Panc1 (cell line): Measurements from ENCODE around the gene CSMD2. TPM values are rescaled to one million over a fixed set of nuclear protein-coding genes. Genes with fewer than 3 reads are reported as not detected.

Experiments used
- ATAC-seq: fragments of 200-7000 bp; cut with Tn5 transposase; 2 replicates; pipeline ENCODE4 v1.9.1; 2020; ENCODE audit warnings: mild to moderate bottlenecking, moderate library complexity
- BruUV-seq: library from RNA; stranded (reverse); fragments of 400-500 nt; replicated peaks from 2 replicates; lab custom pipeline; 2021; lab: Mats Ljungman, UMichigan
- CTCF ChIA-PET: fragments of 300-600 bp; sonication (Branson Sonifier 250); formaldehyde crosslinking; loops from one replicate; lab custom pipeline; 2022; ENCODE audit warnings: antibody characterized with exemption; lab: Charles Lee
- POLR2A ChIA-PET: fragments of 300-600 bp; sonication (Branson Sonifier 250); formaldehyde crosslinking; loops from one replicate; lab custom pipeline; 2022; ENCODE audit warnings: antibody characterized with exemption; lab: Charles Lee
- DNase-seq: peaks from one replicate; pipeline ENCODE4 v3.0.0-alpha.2; 2010; ENCODE audit warnings: low read depth, low spot score
- H3K27ac ChIP-seq: 2 replicates; pipeline ENCODE4 v1.5.1; 2011; ENCODE audit warnings: mild to moderate bottlenecking, low read length, inconsistent platforms
- H3K27me3 ChIP-seq: fragments of 200-500 bp; sonication (Bioruptor generic); 2 replicates; pipeline ENCODE4 v1.6.0; 2014; ENCODE audit warnings: low read length, inconsistent platforms; ENCODE audit not compliant: control insufficient read depth, insufficient read depth
- H3K36me3 ChIP-seq: fragments of 200-500 bp; sonication (Bioruptor generic); 2 replicates; pipeline ENCODE4 v1.5.1; 2014; ENCODE audit warnings: inconsistent platforms, mild to moderate bottlenecking, low read length, moderate library complexity; ENCODE audit not compliant: control insufficient read depth, insufficient read depth
- H3K4me1 ChIP-seq: 2 replicates; pipeline ENCODE4 v1.5.1; 2011; ENCODE audit warnings: inconsistent platforms, mild to moderate bottlenecking, low read length, moderate library complexity; ENCODE audit not compliant: control insufficient read depth, insufficient read depth
- H3K4me3 ChIP-seq, 2 experiments: 2 replicates each; pipeline ENCODE4 v1.5.1; 2011 to 2012; ENCODE audit warnings: low read depth in 2 of 2, low read length in 2 of 2, mild to moderate bottlenecking in 2 of 2, inconsistent platforms in 1 of 2, moderate library complexity in 1 of 2
- H3K9me3 ChIP-seq: fragments of 200-500 bp; sonication (Bioruptor generic); 2 replicates; pipeline ENCODE4 v1.5.1; 2014; ENCODE audit warnings: low read depth, mild to moderate bottlenecking, inconsistent platforms, low read length, moderate library complexity; ENCODE audit not compliant: control insufficient read depth, insufficient read depth
- POLR2AphosphoS5 ChIP-seq: IDR thresholded peaks from 2 replicates; pipeline ENCODE4 v1.6.1; 2012; ENCODE audit warnings: mild to moderate bottlenecking, low read depth, low read length, moderate library complexity
- SIN3A ChIP-seq: IDR thresholded peaks from 2 replicates; pipeline ENCODE4 v1.6.1; 2012; ENCODE audit warnings: low read depth, mild to moderate bottlenecking, low read length, moderate library complexity, borderline replicate concordance; ENCODE audit not compliant: insufficient read depth
- TCF7L2 ChIP-seq: IDR thresholded peaks from 2 replicates; pipeline ENCODE4 v1.6.1; 2011; ENCODE audit warnings: mild to moderate bottlenecking, low read depth, low read length, inconsistent platforms
- in situ Hi-C: cut with HindIII; loops from 2 replicates; pipeline ENCODE4 v1.10.0; 2016; ENCODE audit warnings: low sequenced_read_pairs, low pct_unique_long_range_greater_than_20kb
- intact Hi-C: fragments of 100-400 bp; cut with micrococcal nuclease; formaldehyde crosslinking; loops from one replicate; pipeline ENCODE4 v1.10.0; 2022; ENCODE audit not compliant: unreplicated experiment
- total RNA-seq: library from RNA; stranded (reverse); gene quantifications from one replicate; pipeline ENCODE4 v1.2.1, GENCODE V29; 2021; ENCODE audit not compliant: unreplicated experiment
- TF ChIP-seq, protein P1 (sequence below): fragments of 450-650 bp; IDR thresholded peaks from 2 replicates; pipeline ENCODE4 v1.5.1; 2017; ENCODE audit warnings: mild to moderate bottlenecking
- TF ChIP-seq, protein P2 (sequence below), 2 experiments: IDR thresholded peaks; 2 replicates each; pipeline ENCODE4 v1.6.1; 2011 to 2012; ENCODE audit warnings: low read depth in 2 of 2, control low read depth in 1 of 2, low read length in 1 of 2, mild to moderate bottlenecking in 1 of 2, moderate library complexity in 1 of 2; ENCODE audit not compliant: insufficient read depth in 1 of 2

The CSMD2 gene
- total RNA-seq, 1 experiment from 2014 or later = not detected

DNA sequence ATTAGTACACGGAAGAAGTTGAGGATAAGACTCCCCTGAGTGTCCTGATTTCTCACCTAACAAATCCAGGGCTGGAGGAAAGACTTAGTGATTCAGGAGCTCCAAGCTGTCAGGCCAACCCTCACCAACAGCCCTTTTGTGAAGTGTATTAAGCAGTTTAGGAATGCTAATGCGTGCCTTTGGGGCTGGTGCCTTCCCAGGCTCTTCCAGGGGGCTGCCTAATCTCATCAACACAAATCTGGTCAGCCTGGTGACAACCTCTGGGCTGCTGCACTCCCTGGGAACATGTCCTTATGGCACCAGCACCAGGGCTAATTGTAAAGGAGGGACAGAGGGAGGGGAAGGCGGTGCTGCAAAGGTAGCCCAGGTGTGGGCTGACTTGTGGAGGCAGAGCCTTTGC lies 15.5 kb downstream of the CSMD2 start:
- BruUV-seq = no TSS peak
- ChIA-PET CTCF (no interaction called here), POLR2A (interaction anchor here (0.6 kb wide), 1 partner anchor 520 kb away, joined by 7 read pairs; no protein-coding TSS in a partner anchor)
- ATAC-seq (no peak), DNase-seq (no peak)
- H3K36me3 ChIP-seq = no peaks in the 10 kb centered on the region
- in situ Hi-C loops = no loop called here
- no peak overlapping the region for H3K27ac ChIP-seq
- intact Hi-C loops = no loop called here
- no peaks in the 10 kb centered on the region for H3K4me1 ChIP-seq
- TF ChIP-seq TCF7L2 = no peak
- no peak for TF ChIP-seq SIN3A
- TF ChIP-seq, protein P1, sequence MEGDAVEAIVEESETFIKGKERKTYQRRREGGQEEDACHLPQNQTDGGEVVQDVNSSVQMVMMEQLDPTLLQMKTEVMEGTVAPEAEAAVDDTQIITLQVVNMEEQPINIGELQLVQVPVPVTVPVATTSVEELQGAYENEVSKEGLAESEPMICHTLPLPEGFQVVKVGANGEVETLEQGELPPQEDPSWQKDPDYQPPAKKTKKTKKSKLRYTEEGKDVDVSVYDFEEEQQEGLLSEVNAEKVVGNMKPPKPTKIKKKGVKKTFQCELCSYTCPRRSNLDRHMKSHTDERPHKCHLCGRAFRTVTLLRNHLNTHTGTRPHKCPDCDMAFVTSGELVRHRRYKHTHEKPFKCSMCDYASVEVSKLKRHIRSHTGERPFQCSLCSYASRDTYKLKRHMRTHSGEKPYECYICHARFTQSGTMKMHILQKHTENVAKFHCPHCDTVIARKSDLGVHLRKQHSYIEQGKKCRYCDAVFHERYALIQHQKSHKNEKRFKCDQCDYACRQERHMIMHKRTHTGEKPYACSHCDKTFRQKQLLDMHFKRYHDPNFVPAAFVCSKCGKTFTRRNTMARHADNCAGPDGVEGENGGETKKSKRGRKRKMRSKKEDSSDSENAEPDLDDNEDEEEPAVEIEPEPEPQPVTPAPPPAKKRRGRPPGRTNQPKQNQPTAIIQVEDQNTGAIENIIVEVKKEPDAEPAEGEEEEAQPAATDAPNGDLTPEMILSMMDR = no peak
- TF ChIP-seq, protein P2, sequence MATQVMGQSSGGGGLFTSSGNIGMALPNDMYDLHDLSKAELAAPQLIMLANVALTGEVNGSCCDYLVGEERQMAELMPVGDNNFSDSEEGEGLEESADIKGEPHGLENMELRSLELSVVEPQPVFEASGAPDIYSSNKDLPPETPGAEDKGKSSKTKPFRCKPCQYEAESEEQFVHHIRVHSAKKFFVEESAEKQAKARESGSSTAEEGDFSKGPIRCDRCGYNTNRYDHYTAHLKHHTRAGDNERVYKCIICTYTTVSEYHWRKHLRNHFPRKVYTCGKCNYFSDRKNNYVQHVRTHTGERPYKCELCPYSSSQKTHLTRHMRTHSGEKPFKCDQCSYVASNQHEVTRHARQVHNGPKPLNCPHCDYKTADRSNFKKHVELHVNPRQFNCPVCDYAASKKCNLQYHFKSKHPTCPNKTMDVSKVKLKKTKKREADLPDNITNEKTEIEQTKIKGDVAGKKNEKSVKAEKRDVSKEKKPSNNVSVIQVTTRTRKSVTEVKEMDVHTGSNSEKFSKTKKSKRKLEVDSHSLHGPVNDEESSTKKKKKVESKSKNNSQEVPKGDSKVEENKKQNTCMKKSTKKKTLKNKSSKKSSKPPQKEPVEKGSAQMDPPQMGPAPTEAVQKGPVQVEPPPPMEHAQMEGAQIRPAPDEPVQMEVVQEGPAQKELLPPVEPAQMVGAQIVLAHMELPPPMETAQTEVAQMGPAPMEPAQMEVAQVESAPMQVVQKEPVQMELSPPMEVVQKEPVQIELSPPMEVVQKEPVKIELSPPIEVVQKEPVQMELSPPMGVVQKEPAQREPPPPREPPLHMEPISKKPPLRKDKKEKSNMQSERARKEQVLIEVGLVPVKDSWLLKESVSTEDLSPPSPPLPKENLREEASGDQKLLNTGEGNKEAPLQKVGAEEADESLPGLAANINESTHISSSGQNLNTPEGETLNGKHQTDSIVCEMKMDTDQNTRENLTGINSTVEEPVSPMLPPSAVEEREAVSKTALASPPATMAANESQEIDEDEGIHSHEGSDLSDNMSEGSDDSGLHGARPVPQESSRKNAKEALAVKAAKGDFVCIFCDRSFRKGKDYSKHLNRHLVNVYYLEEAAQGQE (IDR thresholded peaks at IDR 0.05; ENCODE audit: insufficient read depth in 1 of 2, low read depth in 2 of 2, low read length in 1 of 2) = no peak
- TF ChIP-seq POLR2AphosphoS5 = no peak
- no peaks in the 10 kb centered on the region for H3K27me3 ChIP-seq
- no peaks in the 10 kb centered on the region for H3K9me3 ChIP-seq
- H3K4me3 ChIP-seq = no peak overlapping the region

DNA sequence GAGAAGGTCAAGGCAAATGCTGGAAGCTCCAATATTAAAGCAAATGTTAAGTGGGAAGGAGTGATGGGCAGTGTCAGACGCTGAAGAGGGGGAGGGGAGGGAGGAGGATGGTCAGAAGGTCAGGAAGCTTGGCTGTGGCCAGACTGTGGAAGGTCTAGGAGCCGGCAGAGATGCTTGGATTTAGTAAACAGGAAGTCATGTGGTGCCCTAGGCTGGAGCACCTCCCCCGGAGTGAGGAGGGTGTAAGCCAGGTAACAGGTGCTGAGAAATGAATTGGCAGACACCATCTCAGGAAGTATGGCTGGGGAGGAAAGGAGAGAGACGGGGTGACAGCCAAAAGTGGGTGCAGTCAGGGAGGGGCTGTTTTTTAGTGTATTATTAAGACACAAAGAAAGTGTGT lies 17.7 kb downstream of the CSMD2 start:
- CTCF ChIA-PET = no interaction called here
- no TSS peak for BruUV-seq
- no peak overlapping the region for H3K4me3 ChIP-seq
- no peak overlapping the region for H3K27ac ChIP-seq
- intact Hi-C loops (no loop called here), in situ Hi-C loops (no loop called here)
- DNase-seq (no peak), ATAC-seq (no peak)
- TF ChIP-seq POLR2AphosphoS5 (no peak), TCF7L2 (no peak), SIN3A (no peak)
- TF ChIP-seq, protein P2 (IDR thresholded peaks at IDR 0.05; ENCODE audit: insufficient read depth in 1 of 2, low read depth in 2 of 2, low read length in 1 of 2) = no peak
- TF ChIP-seq, protein P1 = no peak
- H3K9me3 ChIP-seq = no peaks in the 10 kb centered on the region
- POLR2A ChIA-PET = no interaction called here
- H3K27me3 ChIP-seq = no peaks in the 10 kb centered on the region
- no peaks in the 10 kb centered on the region for H3K36me3 ChIP-seq
- no peaks in the 10 kb centered on the region for H3K4me1 ChIP-seq
